HG03196 (cell line): Measurements from ENCODE around the gene CYTH4.
"Not testable (repeated sequence)": the region's sequence is repeated elsewhere in the genome, so short reads cannot be mapped to it uniquely, and the experiment has no call there.

Experiments
- ATAC-seq: cut with Tn5 transposase; IDR thresholded peaks from one replicate; pipeline ENCODE4 v1.9.1; 2021; ENCODE audit not compliant: unreplicated experiment

The CYTH4 gene

DNA sequence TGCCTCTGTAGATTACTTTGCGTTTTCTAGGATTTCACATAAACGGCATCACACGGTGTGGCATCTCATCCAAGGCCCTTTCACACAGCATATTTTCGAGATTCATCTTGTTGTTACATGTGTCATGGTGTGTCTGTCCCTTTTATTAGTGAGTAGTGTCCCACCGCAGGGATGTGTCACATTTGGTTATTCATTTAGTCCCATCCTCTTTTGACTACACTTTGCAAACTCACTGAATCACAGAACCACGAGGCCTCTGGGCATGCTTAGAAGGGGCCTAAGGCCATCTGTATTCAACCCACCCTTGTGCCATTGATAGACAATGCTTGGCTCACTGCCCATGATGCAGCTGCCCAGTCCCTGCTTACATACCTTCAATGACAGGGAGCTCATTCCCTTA, 34.1 kb upstream of the CYTH4 start:
- no peak for ATAC-seq

DNA sequence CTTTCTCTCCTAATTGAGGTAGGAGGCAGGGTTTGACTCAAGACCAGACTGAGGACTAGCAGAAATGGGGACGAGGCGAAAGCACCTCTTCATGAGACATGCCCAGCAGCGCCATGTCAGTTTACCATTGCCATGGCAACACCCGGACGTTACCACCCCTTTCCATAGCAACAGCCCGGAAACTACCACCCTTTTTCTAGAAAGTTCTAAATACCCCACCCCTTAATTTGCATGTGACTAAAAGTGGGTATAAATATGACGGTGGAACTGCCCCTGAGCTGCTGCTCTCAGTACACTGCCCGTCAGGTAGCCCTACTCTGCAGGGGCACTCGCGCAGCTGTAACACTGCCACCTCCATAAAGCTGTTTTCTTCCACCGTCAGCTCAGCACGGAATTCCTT, 32.3 kb upstream of the CYTH4 start:
- no peak for ATAC-seq

DNA sequence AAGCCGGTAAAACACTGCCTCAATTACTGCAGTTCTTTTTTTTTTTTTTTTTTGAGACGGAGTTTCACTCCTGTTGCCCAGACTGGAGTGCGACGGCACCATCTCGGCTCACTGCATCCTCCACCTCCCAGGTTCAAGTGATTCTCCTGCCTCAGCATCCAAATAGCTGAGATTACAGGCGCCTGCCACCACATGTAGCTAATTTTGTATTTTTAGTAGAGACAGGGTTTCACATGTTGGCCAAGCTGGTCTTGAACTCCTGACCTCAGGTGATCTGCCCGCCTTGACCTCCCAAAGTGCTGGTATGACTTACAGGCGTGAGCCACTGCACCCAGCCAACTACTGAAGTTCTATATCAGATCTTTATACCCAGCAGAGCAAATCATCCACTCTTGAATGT, 30.5 kb upstream of the CYTH4 start:
- ATAC-seq = not testable (repeated sequence)

DNA sequence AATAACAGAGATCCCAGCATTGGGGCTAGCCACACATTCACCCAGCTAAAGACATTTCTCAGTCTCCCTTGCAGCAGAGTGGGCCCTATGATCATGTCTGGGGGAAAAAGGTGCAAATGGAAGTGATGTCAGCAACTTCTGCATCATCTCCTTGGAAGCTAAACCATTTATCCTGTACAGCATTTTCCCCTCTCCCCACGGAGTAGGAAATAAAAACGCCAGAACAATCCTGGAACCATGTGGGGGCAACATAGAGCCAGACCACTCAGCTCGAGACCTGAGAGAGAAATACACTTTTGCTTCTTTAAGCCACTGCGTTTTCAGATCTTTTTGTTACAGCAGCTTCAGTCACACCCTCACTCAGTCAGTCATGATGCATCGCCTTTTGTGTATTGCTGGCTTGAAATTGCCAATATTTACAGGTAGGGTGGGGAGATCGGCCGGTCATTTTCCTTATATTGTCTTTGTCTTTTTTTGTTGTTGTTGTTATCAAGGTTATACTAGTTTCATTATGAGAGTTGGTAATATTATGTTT, 29.1 kb upstream of the CYTH4 start:
- no peak for ATAC-seq

DNA sequence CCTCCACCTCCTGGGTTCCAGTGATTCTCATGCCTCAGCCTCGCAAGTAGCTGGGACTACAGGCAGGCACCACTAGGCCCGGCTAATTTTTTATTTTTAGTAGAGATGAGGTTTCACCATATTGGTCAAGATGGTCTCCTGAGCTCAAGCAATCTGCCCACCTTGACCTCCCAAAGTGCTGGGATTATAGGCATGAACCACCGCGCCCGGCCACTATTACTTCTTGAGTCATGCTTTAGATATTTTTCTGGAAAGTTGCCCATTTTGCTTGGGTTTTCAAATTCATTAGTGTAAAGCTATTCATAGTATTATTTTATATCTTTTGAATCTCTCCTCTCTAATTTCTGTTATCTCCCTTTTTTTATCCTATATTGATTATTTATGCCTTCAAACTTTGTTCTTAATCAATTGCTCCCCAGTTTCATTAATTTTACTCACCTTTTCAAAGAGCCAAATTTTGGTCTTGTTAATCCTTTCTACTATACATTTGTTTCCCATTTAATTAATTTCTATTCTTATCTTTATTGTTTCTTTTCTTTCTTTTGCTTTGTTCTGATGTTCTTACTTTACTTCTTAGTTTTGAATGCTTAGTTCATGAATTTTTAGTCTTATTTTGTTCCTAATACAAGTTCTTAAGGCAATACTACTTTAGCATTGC, 28.0 kb upstream of the CYTH4 start:
- no peak for ATAC-seq

DNA sequence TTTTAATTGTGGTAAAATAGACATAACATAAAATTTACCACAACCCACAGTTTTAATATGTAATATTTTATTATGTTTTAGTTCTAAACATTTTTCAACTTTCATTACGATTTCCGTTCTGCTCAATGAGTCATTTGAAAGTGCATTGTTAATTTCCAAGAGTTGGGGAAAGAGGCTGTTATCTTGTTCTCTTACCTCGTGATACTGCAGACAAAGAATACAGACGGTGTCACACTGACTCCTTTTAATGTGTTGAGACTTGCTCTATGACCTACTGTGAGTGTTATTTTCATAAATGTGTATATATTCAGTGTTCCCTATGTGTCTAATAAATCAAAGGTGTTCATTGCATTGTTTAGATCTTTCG, 27.5 kb upstream of the CYTH4 start:
- no peak for ATAC-seq

DNA sequence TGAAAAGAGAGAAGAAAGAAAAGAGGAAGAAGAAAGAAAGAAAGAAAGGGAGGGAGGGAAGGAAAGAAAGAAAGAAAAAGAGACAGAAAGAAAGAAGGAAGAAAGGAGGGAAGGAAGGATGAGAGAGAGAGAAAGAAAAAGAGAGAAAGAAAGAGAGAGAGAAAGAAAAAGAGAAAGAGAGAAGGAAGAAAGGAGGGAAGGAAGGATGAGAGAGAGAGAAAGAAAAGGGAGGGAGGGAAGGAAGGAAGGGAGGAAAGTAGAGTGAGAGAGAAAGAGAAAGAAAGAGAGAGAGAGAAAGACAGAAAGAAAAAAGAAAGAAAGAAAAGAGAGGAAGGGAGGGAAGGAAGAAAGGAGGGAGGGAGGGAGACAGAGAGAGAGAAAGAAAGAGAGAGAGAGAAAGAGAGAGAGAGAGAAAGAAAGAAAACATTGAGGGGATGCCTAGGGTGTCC, 26.7 kb upstream of the CYTH4 start:
- ATAC-seq = no peak

DNA sequence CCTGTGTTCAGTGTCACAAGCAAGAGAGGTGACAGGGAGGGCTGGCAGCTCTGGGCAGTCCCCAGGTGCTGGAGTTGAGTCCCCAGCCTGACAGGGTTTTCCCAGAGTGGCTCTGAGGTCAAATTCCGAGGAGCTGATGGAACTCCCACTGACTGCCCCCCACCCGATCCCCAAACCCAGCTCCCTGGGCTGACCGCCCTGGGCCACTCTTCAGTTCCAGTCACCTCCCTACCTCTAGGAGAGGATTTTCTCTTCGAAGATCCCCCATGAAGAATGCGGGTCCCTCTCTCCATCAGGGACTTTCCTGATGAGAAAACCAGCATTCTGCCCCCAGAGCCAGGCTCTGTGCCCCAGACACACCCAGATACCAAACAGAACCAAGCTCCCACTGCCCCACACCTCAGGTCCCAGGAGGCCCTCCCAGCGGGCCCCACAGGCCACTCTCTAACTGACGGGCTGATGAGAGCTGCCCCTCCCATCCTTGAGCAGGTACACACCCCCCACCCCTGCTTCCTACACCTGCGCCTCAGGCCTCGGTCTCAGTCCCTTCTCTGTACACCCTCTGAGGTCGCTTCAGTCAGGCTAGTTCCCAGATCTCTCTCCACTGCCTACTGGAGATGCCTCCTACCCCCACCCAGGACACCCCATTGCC, 26.1 kb upstream of the CYTH4 start:
- no peak for ATAC-seq

DNA sequence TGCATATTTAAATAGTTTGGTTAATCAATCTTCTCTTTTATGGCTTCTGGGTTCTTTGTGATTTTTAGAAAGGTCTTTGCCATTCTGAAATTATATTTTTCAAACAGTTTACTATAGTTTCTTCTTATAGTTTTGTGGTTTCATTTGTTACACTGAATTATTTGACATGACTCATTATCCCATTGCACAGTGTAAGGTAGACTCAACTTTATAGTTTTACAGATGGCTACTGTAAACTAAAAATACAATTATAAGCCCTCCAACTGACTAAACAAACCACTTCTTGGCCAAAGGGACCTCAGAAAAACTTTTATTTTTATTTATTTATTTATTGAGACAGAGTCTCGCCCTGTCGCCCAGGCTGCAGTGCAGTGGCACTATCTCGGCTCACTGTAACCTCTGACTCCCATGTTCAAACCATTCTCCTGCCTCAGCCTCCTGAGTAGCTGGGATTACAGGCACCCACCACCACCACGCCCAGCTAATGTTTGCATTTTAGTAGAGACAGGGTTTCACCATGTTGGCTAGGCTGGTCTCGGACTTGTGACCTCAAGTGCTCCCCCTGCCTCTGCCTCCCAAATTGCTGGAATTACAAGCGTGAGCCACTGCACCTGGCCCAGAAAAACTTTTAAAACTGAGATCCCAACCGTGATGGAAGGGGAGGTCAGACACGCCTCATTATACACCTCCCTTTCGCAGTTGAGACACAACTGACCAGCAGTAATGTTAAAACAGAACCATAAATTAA, 24.1 kb upstream of the CYTH4 start:
- ATAC-seq = no peak

DNA sequence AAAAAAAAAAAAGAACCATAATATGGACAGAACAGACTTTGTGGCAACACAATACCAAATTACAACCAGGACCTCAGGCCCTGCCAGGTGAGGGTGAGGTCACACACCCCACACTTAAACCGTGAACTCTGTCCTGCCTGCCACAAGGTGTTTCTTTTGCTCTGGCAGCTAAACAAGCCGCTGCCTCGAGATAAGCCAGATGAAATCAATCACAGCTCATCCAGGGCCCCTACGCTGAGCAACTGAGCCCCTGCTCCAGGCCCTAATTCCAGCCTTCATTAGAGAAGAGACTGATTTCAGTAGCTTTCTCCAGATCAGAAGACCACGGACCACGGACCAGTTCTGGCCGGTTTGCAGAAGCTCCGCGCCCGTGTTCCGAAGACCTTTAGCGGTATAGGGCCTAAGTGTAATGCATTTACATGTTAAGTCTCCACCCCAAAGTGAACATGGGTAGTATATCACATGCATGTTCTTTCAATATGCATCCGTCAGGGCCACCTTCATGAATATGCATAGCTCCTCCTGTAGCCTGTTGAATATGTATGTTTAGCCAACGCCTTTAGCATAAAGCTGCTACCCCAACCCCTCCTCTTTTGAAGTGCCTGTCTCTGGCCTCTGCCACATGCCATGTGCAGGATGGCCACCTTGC, 23.4 kb upstream of the CYTH4 start:
- no peak for ATAC-seq

DNA sequence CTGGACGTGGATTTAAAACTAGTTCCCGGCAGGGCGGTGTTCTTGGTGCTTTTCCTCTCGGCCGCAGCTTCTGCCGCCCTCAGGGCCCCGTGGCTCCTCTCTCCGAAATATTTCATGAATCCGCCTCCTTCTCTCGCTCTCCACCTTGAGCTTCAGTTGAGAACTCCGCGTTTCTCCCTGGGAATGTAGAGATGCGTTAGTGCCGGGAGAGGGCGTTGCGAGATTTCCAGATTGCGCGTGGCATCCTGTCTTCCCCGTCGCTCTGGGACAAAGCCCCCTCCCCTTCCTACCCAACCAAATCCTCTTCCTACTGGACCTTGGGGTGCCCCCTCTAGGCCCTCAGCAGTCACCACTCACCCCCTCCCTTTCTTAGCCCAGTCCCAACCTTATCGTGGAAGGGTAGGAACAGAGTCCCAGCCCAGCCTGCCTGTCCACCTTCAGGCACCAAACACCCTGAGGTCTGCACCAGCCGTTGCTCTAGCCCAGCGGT, 22.7 kb upstream of the CYTH4 start:
- ATAC-seq = no peak

DNA sequence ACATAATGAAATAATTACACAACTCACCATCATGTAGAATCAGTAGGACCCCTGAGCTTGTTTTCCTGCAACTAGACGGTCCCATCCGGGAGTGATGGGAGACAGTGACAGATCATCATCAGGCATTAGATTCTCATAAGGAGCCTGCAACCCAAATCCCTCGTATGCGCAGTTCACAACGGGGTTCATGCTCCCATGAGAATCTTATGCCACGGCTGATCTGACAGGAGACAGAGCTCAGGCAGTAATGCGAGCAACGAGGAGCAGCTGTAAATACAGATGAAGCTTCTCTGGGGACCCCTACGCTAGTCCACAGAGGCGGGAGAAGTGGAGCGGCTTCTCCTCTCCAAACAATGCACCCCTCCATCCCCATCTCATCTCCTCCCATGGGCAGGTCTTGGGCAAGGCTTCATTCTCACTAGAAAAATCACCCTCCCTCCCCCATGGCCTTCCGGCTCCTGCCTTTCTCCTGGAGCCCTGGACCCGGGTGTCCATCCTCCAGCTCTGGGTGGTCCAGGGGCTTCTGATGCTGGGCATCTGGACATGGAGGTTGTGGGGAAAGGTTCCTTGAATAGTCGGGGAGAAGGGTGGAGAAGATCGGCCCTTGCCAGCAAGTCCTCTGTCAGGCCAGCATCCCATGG, 22.0 kb upstream of the CYTH4 start:
- no peak for ATAC-seq

DNA sequence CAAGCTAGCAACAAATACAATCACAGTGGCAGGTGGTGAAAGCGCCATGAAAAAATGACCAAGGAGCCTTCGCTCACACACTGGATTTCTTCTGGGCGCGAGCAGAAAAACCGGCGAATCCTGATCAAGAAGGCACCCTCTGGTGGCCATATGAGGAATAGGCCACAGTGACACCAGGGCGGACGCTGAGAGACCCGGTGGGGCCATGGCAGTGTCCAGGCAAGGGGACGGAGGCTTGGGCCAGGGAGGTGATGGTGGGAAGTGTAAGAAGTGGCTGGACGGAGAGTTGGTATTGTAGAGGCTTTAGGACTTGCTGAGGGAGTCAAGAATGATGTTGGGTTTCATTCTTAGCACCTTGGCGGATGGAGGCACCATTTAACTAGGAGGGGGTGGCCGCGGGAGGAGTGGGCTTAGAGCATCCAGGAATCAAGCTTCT, 21.4 kb upstream of the CYTH4 start:
- no peak for ATAC-seq

DNA sequence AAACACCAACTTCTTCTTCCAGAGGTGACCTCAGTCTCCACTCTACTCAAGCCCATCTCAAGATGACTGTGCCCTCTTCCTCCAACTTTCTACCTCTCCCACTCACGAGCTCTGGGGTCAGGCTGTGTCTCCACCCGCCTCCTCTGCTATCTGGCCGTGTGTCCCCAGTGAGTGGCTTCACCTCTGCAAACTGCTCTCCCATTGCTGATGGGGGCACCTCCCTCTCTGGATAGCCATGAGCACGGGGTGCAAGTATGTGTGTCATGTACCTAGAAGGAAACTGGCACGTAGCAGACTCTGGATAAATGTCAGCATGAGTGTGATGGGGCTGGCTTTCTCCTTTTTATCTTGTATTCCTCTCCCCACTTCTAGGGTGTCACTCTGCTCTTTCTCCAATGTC, 20.0 kb upstream of the CYTH4 start:
- ATAC-seq = no peak

DNA sequence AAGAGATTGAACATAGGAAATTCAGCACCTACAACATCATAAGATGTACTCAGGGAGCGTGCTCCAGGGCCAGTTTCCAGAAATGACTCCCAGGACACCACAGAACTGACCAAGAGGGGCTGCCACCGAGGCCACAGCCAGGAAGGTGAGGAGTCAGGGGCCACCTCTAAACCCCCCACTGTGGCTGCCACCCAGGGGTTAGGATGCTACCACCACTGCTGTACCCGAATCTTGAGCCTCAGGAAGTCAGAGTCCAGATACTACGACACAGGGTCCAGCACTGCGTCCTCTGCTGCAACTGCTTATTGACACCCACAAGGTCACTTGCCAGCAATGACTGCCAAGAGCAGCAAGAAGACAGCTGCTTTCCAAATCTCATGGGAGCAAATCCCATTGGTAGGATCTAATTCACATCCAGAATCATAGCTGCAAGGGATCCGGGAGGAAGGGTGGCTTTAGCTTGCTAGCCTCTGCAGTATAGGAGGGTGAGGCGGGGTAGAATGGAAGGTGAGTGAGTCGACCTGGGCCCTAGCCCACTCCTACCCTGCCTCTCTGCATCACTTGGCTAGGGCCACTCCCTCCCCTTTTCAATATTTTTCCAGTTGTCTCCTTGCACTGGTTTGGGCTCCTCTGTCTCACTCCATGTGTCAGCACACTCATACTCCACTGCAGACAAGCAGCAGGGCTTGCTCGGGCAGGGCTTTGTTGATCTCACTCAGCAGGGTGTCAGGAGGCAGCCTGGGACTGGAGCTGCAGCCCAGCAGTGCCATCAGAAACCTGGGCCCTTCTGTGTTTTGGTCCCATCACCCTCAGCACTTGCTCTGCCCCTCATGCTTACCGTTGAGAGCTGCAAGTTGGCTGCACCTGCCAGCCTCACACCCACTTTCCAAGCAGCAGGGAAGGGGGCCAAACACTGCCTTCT, 18.1 kb upstream of the CYTH4 start:
- ATAC-seq = no peak

DNA sequence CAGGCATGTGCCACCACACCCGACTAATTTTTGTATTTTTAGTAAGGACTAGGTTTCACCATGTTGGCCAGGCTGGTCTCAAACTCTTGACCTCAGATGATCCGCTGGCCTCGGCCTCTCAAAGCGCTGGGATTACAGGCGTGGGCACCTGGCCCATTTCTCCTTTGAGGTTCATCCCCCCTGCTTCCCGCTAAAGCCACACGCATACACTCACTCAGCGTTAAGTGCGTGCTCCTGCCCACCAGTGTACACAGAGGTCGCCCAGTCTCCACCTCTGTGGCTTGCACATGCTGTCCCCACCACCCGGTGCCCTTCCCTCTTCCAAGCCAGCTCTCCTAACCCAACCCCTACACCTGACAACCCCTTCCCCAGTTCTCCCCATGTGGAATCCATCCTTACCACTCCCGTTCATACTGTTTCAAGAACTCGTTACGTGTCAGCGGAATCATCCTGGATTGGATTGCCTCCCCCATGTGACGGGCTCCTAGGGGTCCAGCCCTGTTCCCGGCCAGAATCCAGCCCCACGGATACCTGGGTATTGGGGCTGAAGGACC, 15.7 kb upstream of the CYTH4 start:
- ATAC-seq = no peak

DNA sequence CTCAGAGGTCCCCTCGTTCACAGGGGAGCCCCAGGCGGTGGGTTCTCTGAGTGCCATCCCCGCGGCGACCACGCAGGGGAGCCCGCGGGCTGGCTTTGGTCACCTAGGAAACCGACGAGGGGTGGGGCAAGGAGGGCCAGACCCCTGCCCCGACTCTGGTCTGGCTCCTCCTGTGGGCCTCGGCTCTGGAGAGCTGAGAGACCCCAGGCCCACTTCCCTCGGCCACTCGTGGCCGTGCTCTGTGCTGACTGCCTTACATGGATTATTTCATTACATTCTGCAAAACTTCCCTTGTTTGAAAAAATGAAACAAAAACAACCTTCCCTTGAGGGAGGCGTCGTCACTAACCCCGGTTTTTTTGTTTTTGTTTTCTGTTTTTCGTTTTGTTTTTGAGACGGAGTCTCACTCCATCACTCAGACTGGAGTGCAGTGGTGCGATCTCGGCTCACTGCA, 15.1 kb upstream of the CYTH4 start:
- no peak for ATAC-seq

DNA sequence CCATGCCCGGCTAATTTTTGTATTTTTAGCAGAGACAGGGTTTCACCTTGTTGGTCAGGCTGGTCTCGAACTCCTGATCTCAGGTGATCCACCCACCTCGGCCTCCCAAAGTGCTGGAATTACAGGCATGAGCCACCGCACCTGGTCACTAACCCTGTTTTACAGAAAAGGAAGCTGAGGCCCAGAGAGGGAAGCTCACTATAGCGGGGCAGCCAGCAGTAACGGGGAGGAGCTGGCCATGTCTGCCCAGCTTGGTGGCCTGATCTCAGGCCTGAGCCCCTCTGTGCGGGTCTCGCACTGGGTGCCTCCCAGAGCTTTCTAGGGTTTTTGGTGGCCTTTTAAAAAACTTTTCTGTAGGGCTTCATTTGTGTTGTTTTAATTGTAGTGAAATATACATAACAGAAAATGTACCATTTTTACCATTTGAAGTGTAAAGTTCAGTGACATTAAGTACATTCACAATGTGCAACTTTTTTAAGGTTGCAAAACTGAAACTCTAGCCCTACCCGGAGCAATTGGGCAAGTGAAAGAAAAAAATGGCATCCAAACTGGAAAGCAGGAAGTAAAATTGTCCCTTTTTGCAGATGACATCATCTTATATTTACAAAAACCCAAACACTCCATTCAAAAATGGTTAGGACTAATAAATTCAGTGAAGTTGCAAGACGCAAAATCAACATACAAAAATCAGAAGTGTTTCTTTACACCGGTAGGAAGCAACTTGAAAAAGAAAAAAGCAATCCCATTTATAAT, 14.5 kb upstream of the CYTH4 start:
- no peak for ATAC-seq
